NCI-H1694 treated with DMSO at 0.1 percent for 48 hours (cell line): ENCODE results near the gene ABHD6.
"Not testable (repeated sequence)": the region's sequence is repeated elsewhere in the genome, so short reads cannot be mapped to it uniquely, and the experiment has no call there.

Experiments
- DNase-seq: peaks from one replicate; lab custom pipeline; 2025; lab: John Stamatoyannopoulos, UW

ABHD6 gene

GRCh38 chr3:58274027-58274614 lies 36.5 kb downstream of the ABHD6 start:
- no peak for DNase-seq

- DNase-seq, result no peak
Observed at GRCh38 chr3:58281069-58281468, 43.5 kb downstream of the ABHD6 start.

GRCh38 chr3:58285334-58285733 lies 47.7 kb downstream of the ABHD6 start:
- no peak for DNase-seq

- DNase-seq, result no peak
Observed at GRCh38 chr3:58287354-58287753, 49.8 kb downstream of the ABHD6 start.

GRCh38 chr3:58288011-58288728 lies 50.6 kb downstream of the ABHD6 start:
- DNase-seq, result no peak

- not testable (repeated sequence) for DNase-seq
Observed at GRCh38 chr3:58288964-58289613, 51.5 kb downstream of the ABHD6 start.

GRCh38 chr3:58290446-58290845 lies 52.9 kb downstream of the ABHD6 start:
- not testable (repeated sequence) for DNase-seq

- no peak for DNase-seq
Observed at GRCh38 chr3:58291671-58292338, 54.2 kb downstream of the ABHD6 start.

GRCh38 chr3:58292866-58293265 lies 55.3 kb downstream of the ABHD6 start:
- no peak for DNase-seq

GRCh38 chr3:58293516-58293915 lies 55.9 kb downstream of the ABHD6 start:
- no peak for DNase-seq

- DNase-seq, result no peak
Observed at GRCh38 chr3:58296269-58296668, 58.7 kb downstream of the ABHD6 start.

GRCh38 chr3:58296843-58297242 lies 59.3 kb downstream of the ABHD6 start:
- no peak for DNase-seq

GRCh38 chr3:58298190-58298589 lies 60.6 kb downstream of the ABHD6 start:
- no peak for DNase-seq

- DNase-seq, result no peak
Observed at GRCh38 chr3:58299075-58299474, 61.5 kb downstream of the ABHD6 start.

GRCh38 chr3:58299839-58300516 lies 62.4 kb downstream of the ABHD6 start:
- DNase-seq, result peak; percentile 18

GRCh38 chr3:58305882-58306711 lies 68.5 kb downstream of the ABHD6 start, which contains the start of the genes HTD2 and RPP14:
TSS of gene HTD2 (plus strand) at chr3:58306520. CDS start at chr3:58317614, 11,094 bp downstream.
TSS of gene RPP14 (plus strand) at chr3:58306245. CDS start at chr3:58310330, 4,085 bp downstream.
- peak; percentile 71 for DNase-seq

GRCh38 chr3:58307639-58308215 lies 70.1 kb downstream of the ABHD6 start:
- no peak for DNase-seq

- no peak for DNase-seq
Observed at GRCh38 chr3:58308728-58309127, 71.1 kb downstream of the ABHD6 start.

- no peak for DNase-seq
Observed at GRCh38 chr3:58317811-58318210, 80.2 kb downstream of the ABHD6 start.

- DNase-seq, result no peak
Observed at GRCh38 chr3:58321791-58322190, 84.2 kb downstream of the ABHD6 start.

GRCh38 chr3:58322793-58323192 lies 85.2 kb downstream of the ABHD6 start:
- no peak for DNase-seq
